Measurements from ENCODE around the gene ABCB9. TPM values are rescaled to one million over a fixed set of nuclear protein-coding genes. Genes with fewer than 3 reads are reported as not detected.
"Not testable (repeated sequence)": the region's sequence is repeated elsewhere in the genome, so short reads cannot be mapped to it uniquely, and the experiment has no call there.

Gene ABCB9
- total RNA-seq, result 4.1 TPM

GRCh38 chr12:122965851-122966742 is at the start of gene ABCB9:
TSS of gene ABCB9 (minus strand) at chr12:122966463. CDS start at chr12:122960235, 6,228 bp downstream.
- peak; percentile 92 for DNase-seq

GRCh38 chr12:123014473-123014872 is 48.2 kb upstream of the ABCB9 start:
- not testable (repeated sequence) for DNase-seq

- no peak for DNase-seq
These were observed 47.2 kb upstream of the ABCB9 start for GRCh38 chr12:123013185-123014095.

- no peak for DNase-seq
These were observed 45.4 kb upstream of the ABCB9 start for GRCh38 chr12:123011701-123012100.

- no peak for DNase-seq
These were observed 44.4 kb upstream of the ABCB9 start for GRCh38 chr12:123010681-123011080.

- no peak for DNase-seq
These were observed 43.8 kb upstream of the ABCB9 start for GRCh38 chr12:123010110-123010509.

GRCh38 chr12:123006977-123007376 is 40.7 kb upstream of the ABCB9 start:
- DNase-seq, result no peak

- no peak for DNase-seq
These were observed 38.9 kb upstream of the ABCB9 start for GRCh38 chr12:123005081-123005626.

- no peak for DNase-seq
These were observed 38.0 kb upstream of the ABCB9 start for GRCh38 chr12:123004287-123004686.

GRCh38 chr12:123003257-123003656 is 37.0 kb upstream of the ABCB9 start:
- DNase-seq, result no peak

- DNase-seq, result no peak
These were observed 35.2 kb upstream of the ABCB9 start for GRCh38 chr12:123001464-123001863.

- no peak for DNase-seq
These were observed 34.3 kb upstream of the ABCB9 start for GRCh38 chr12:123000578-123000977.

- DNase-seq, result no peak
These were observed 33.7 kb upstream of the ABCB9 start for GRCh38 chr12:122999986-123000420.

- DNase-seq, result peak; percentile 68
These were observed 33.1 kb upstream of the ABCB9 start for GRCh38 chr12:122999196-122999946.

- DNase-seq, result no peak
These were observed 32.1 kb upstream of the ABCB9 start for GRCh38 chr12:122998316-122998715.

- no peak for DNase-seq
These were observed 31.3 kb upstream of the ABCB9 start for GRCh38 chr12:122997343-122998250.

GRCh38 chr12:122996621-122997342 is 30.5 kb upstream of the ABCB9 start:
- DNase-seq, result no peak

GRCh38 chr12:122996188-122996601 is 29.9 kb upstream of the ABCB9 start:
- no peak for DNase-seq

GRCh38 chr12:122995503-122996187 is 29.4 kb upstream of the ABCB9 start:
- DNase-seq, result no peak
